GM19452 (cell line): ENCODE measurements around the gene RGPD4.
"Not testable (repeated sequence)": the region's sequence is repeated elsewhere in the genome, so short reads cannot be mapped to it uniquely, and the experiment has no call there.

Experiments
- ATAC-seq: cut with Tn5 transposase; IDR thresholded peaks from one replicate; pipeline ENCODE4 v1.9.1; 2021; ENCODE audit not compliant: unreplicated experiment

RGPD4 gene

GRCh38 chr2:107826749-107827148 lies at the start of gene RGPD4:
Gene RGPD4, plus strand, starts transcription at chr2:107826892. Its CDS starts 122 bp downstream, at chr2:107827014.
- not testable (repeated sequence) for ATAC-seq

GRCh38 chr2:107777974-107778373 lies 48.7 kb upstream of the RGPD4 start:
- ATAC-seq, result no peak

GRCh38 chr2:107785756-107786155 lies 40.9 kb upstream of the RGPD4 start:
- no peak for ATAC-seq

- no peak for ATAC-seq
Observed at GRCh38 chr2:107790837-107791236, 35.9 kb upstream of the RGPD4 start.

GRCh38 chr2:107801498-107801897 lies 25.2 kb upstream of the RGPD4 start:
- no peak for ATAC-seq

- no peak for ATAC-seq
Observed at GRCh38 chr2:107804608-107805498, 21.8 kb upstream of the RGPD4 start.

GRCh38 chr2:107806901-107807300 lies 19.8 kb upstream of the RGPD4 start:
- ATAC-seq, result no peak

- ATAC-seq, result no peak
Observed at GRCh38 chr2:107807988-107808387, 18.7 kb upstream of the RGPD4 start.

- no peak for ATAC-seq
Observed at GRCh38 chr2:107808959-107809358, 17.7 kb upstream of the RGPD4 start.

- no peak for ATAC-seq
Observed at GRCh38 chr2:107809835-107810234, 16.9 kb upstream of the RGPD4 start.

GRCh38 chr2:107810734-107811133 lies 16.0 kb upstream of the RGPD4 start:
- ATAC-seq, result no peak

- ATAC-seq, result no peak
Observed at GRCh38 chr2:107811411-107811810, 15.3 kb upstream of the RGPD4 start.

- no peak for ATAC-seq
Observed at GRCh38 chr2:107812006-107812405, 14.7 kb upstream of the RGPD4 start.

GRCh38 chr2:107817378-107817777 lies 9.3 kb upstream of the RGPD4 start:
- no peak for ATAC-seq

GRCh38 chr2:107822302-107822701 lies 4.4 kb upstream of the RGPD4 start:
- ATAC-seq, result no peak

- no peak for ATAC-seq
Observed at GRCh38 chr2:107824451-107825205, 2.1 kb upstream of the RGPD4 start.

GRCh38 chr2:107825206-107825563 lies 1.5 kb upstream of the RGPD4 start:
- no peak for ATAC-seq

- ATAC-seq, result not testable (repeated sequence)
Observed at GRCh38 chr2:107829514-107829913, 2.8 kb downstream of the RGPD4 start.

GRCh38 chr2:107833152-107833551 lies 6.5 kb downstream of the RGPD4 start:
- not testable (repeated sequence) for ATAC-seq

- not testable (repeated sequence) for ATAC-seq
Observed at GRCh38 chr2:107833618-107834017, 6.9 kb downstream of the RGPD4 start.

GRCh38 chr2:107916121-107916520 lies 89.4 kb downstream of the RGPD4 start:
- ATAC-seq, result not testable (repeated sequence)
